ENCODE measurements around the gene CLDN12.
A peak's percentile ranks its signal among the peaks of the same experiment; 100 is the strongest.

Gene CLDN12

DNA sequence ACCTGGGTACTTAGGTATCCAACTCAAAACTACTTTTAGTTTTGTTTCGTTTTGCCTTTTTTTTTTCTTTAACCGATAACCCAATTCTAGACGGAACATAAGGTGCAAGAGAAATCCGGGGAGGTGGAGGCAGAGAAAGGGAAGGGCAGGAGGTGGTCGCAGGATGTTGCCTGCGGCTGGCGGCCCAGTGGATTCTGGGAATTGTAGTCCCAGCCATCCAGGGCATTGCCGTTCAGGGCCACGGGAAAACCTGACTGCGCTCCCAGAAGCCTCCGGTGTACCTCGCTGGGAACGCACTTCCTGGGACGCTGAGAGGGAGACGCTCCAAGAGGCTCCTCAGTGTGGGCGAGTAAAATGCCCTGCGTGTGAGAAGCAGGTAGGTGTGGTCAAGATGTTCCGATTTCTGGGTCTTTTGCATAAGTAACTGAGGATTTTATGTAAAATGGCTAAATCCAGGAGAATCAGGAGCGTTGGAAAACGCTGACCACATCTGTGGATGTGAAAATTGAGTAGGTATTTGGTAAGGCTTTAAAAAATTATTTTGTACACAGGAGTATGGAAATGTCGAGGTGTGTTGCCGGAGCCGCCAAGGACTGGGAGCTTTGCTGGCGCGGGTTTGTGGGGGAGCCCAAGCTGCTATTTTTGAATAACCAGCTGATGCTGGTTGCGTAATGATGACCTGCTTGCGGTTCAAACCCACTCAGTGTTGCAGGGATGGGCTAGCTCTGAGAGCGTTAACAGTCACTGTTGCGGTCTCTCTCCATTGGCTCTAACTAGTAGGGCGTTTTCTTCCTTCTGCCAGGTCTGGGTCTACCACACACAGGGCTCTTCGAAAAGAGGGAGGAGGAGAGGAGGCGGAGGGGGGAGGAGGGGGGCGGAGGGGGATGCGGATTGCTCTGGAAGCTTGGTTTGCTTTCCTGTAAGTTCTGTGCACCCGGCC, at the start of gene CLDN12:
CLDN12 (plus strand) TSS at position 288 of the 940 bp plus-strand sequence. CDS start 9,216 bp downstream, outside the sequence.
- peak; percentile 82 for DNase-seq

DNA sequence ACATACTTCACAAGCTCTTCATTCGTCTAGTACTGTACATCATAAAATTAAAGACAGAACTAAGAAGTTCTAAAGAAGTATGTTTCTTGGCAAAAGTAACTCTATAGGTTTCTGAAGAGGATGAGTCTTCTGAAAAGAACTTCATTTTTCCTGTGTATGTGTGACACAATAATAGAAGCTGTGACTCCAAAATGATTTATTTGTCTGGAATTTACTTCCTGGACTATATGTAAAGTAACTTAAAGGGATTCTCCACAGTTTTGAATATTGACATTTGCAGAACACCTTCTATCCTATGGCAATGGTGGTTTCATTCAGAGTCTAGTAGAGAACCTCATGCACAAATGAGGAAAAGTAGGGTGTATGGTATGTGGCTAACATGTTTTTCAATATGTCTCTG, 19.8 kb upstream of the CLDN12 start:
- DNase-seq = no peak

DNA sequence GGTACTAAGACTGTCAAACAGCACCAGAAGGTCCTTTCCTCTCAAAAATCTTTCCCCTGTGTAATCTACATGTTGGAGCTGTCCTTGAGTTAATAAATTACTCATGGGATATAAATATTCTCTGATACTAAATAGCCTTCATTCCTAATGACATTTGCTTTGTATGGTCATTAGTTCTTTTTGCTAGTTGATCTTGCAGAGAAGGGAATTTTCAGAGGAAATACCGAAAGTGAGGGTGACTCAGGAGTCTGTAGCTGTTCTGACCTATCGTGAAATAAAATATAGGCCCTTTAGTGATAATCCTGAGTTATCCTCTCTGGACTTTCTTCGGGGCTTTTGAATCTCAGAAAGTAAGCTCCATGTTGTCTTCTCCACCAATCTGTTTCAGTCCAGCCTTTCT, 19.4 kb upstream of the CLDN12 start:
- no peak for DNase-seq

DNA sequence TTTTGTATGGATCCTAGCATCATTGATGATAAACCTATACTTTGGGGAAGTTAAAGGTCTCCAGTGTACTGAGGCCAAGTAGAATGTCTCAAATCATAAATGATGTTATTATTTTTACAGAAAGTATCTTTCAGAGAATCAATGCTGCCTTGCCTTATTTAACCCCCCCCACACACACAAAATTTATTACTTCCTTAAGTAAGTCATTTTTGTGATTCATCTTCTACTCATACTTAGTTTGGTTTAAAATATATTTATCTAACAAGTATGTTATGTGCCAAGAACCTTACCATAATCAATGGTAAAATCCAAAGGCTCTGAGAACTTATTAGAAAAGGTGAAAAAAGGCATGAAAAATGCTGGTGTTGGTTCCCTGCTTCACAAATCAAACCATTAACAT, 18.8 kb upstream of the CLDN12 start:
- DNase-seq = no peak

DNA sequence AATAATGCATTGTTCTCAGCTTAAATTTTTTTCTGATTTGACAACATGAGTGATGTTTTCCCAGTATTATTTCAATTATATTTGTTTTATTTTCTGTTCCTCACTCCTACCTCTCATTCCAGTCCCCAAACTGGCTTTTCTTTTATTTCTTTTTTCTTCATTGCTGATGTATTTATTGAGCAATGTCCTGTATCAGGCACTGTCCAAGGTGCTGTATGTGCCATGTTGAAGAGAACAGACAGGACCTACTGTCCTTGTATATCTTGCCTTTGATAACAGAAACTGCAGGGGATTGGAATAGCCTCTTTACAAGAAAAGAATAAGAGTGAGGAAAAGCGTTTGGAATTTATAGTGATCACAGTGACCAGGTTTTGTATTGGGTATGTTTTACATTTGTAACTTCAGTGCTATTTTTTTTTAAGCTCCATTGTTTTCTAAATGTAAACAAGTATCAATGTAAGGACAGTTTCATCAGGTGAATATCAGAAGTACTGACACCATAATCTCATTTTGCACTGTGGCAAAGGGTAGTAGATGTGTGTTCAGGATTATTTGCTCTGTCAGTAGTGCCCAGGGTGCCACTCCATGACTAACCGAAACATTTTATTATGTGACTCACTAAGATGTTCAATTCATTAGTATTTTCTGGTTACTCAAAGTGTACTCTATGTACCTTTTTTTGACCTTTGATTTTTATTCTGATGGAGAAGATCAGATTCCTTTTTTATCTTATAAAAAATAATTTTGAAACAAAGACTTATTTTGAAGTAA, 15.6 kb upstream of the CLDN12 start:
- DNase-seq = no peak

DNA sequence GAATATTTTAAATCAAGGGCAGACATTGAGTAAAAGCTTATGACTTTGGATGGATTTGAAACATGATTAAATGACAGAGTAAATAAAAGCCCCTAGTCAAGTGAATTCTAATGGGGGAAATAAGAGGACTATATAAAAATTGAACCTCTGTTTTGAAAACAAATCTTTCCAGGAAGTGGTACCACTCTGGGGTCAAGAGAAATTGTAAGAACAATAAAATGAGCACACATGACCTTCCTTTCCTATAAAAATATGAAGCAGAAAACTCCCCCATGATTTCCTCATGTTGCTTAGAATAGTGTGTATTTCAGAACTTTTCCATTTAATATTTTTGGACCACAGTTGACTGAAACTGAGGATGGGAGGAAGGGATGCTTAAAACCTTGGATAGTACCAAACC, 12.3 kb upstream of the CLDN12 start:
- DNase-seq = no peak

DNA sequence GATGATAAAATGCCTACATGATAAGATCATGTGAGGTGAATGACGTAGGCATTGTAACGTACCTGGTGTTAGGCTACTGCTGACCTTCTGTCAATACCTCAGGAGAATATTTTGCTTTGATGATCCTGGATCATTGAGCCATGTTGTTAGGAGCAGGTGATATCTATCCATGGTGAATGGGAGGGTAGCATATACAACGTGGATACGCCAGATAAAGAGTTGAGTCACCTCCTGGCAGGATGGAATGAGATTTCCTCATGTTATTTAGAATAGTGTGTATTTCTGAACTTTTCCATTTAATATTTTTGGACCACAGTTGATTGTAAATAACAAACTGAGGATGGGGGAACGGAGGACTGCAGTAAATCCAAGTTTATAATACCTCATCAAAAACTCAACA, 11.8 kb upstream of the CLDN12 start:
- no peak for DNase-seq

DNA sequence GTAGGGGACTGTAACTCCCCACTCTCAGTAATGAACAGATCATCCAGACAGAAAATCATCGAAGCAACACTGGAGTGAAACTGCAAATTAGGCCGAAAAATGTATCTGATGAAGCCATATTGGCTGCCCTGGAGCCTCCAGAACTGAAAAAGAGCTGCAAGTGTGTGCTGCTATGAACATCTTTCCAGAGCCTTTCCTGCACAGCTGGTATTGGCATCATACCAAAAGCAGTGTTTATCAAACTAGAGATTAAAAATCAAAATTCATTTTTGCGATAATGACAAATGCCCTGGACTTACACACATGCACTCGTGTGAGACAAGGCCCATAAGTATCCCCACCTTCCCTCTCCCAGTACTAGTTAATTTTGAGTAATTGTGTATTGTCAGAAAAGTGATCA, 6.8 kb upstream of the CLDN12 start:
- no peak for DNase-seq

DNA sequence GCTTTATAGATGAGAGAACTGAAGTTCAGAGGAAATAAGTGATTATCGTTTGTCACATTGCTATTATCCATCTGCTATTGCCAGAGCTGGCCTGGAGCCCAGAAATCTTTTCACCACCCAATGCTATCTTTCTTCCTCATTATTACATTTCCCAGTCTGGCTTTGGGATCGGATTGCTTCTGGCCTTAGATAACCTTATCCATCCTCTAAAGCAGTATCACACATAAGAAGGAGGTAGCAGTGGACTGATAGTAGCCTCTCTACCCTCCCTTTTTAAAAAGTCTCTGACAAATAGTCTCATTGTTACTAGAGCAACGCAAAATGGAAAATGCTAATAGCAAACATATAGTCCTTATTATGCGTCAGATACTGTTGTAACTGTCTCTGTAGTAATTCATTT, 1.3 kb upstream of the CLDN12 start:
- no peak for DNase-seq

DNA sequence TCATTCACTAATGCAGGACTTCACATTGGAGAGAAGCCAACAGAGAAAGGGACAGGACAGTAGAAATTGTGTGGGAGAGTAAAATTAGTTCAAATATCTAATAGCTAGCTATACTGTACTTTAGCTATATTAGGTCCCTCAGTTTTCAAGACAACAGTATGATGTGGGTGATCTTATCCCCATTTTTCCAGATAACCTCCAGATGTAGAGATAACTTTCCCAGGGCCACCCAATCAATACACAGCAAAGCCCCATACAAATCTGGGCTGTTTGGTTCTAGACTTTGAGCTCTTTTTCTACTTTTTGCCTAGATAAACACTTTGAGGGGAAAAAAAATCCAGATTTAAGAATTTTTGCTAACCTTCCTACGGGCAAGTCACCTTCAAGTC, 482 bp upstream of the CLDN12 start:
- DNase-seq = no peak

DNA sequence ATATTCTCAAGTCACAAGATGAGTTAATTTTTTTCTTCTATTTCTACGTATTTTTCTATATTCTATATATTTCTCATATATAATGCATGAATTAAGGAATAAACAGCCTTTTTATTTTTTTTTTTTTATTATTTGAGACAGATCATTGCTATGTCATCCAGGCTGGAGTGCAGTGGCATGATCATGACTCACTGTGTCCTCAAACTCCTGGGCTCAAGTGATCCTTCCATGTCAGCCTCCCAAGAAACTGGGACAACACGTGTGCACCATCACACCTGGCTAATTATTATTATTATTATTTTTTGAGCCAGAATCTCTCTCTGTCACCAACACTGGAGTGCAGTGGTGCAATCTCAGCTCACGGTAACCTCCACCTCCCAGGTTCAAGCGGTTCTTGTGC, 1.5 kb downstream of the CLDN12 start:
- no peak for DNase-seq

DNA sequence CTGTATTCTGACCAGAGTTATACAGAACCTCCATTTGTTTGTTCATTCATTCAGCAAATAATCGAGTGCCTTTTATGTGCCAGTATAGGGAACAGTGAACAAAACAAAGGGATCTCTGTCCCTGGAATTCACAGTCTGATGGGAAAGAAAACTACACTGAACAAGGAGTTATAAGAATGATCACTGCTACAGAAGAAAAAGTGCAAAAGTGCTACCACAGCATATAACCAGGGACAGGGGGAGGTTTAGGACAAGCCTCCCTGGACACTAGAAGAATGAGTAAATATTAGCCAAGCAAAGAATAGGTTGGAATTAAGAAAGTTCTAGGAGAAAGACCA, 4.2 kb downstream of the CLDN12 start:
- DNase-seq = no peak

DNA sequence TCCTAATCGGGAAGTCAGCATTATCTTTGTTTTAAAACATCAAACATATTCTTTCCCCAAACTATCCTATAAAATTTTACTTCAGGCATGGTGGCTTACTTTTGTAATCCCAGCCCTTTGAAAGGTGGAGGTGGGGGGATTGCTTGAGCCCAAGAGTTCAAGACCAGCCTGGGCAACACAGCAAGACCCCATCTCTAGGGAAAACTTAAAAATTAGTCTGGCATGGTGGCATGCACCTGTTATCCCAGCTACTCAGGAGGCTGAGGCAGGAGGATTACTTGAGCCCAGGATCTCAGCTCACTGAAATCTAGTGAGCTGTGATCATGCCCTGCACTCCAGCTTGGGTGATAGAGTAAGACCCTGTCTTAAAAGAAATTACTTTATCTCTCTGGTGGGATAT, 4.9 kb downstream of the CLDN12 start:
- no peak for DNase-seq

DNA sequence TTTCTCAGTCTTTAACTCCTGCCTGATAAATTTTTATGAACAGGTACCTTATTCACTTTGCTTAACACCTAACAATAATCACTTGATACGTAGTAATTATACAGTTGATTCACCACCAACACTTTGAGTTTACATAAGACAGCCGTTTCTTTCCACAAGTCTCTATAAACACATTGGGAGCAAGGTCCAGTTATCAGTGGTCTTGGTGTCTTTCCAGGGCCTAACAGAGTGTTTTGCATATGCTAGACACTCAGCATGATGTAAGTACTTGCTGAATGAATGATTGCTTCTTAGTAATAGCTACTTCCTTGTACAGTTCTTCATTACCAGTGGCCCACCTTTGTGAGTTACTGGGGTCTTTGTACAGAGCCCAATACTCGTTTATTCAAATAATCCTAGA, 6.4 kb downstream of the CLDN12 start:
- no peak for DNase-seq

DNA sequence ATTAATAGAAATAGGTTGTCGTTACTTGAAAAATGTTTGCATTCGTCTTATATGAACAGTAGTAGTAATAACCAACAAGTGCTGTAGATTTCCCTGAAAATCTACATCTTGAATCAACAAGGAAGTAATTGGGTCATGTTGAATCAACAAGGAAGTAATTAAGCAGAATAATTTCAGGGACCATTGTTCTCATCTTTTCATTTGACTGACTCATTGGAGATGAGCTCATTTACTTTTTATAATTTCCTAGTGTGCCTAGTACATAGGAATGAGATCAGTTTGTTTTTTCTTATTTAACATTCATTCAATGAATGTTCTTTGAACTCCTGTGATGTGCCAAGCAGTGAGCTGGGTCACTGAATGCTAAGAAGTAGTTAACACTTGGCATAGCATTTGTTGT, 8.2 kb downstream of the CLDN12 start:
- DNase-seq = no peak

DNA sequence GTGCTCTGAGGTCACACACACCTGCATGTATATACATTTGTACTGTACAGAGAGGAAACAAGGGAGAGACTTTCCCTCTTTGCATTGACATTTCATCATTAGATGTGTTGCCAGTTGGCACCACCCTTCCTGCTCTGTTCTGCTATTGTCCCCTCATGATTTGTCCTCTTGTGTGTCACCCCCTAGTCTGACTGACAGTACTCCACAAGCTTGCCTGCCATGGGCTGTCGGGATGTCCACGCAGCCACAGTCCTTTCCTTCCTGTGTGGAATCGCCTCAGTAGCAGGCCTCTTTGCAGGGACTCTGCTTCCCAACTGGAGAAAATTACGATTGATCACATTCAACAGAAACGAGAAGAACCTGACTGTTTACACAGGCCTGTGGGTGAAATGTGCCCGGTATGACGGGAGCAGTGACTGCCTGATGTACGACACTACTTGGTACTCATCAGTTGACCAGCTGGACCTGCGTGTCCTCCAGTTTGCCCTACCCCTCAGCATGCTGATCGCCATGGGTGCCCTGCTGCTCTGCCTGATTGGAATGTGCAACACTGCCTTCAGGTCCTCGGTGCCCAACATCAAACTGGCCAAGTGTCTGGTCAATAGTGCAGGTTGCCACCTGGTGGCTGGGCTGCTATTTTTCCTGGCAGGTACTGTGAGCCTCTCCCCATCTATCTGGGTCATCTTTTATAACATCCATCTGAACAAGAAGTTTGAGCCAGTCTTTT, 9.4 kb downstream of the CLDN12 start:
- no peak for DNase-seq

DNA sequence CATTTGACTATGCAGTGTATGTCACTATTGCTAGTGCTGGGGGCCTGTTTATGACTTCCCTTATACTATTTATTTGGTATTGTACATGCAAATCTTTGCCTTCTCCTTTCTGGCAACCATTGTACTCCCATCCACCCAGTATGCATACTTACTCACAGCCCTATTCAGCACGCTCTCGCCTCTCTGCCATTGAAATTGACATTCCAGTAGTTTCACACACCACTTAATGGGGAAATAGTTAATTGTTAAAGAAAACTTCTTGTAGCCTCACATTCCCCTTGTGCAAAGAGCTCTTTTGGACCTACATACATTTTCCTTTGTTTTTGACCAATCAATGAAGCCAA, 9.9 kb downstream of the CLDN12 start:
- no peak for DNase-seq

DNA sequence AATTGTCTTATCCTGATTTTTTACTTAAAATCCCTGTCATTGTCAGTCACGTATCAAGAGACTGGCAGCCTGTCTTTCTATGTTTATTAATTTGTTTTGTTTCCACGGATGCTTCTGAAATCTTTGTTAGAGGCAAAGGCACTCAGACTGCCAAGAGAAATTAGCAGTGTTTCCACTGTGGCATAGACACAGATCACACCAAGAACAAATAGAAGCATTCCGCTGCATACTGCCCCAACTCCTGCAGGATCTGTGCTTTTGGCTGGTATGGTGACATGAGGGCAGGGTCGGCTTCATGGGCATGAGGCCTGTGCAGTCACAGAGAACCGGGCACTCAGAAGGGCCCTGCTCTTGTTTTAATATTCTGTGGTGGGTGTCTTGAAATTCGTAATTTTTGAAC, 18.4 kb downstream of the CLDN12 start:
- DNase-seq = no peak

DNA sequence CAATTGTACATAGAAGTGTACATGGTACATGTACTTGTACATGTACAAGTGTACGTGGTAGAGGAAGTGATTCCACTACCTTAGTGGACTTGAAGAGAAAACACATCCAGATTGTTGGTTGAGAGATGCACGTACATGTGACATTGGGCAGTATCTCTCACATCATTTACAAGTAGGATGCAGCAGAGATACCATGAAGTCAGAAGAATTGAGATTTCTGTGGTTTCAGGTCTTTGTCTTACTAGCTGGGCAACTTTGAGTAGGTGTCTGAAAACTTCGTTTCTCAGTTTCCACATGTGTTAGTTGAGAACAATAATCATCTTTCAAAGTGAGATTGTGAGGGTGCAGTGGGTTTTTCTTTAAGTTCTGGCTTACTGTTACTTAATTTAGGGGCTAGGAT, 21.5 kb downstream of the CLDN12 start:
- no peak for DNase-seq

DNA sequence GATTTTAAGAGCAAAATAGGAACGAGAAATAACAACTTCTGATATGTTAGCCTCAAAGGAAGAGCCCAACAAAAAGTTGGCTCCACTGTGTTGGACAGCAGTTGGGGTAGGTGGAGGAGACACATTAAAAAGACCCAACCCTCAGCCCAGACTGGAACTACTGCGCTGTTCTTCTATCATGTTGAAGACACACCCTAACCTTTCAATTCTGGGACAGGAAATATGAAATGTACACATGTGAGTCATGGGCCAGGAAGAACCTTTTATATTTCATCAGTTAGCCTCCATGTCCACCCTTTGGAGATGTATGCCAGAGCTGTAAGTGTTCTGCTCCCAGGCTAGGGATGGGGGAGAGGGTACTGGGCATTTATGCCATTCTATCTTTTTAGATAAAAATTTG, 22.1 kb downstream of the CLDN12 start:
- DNase-seq = no peak

DNA sequence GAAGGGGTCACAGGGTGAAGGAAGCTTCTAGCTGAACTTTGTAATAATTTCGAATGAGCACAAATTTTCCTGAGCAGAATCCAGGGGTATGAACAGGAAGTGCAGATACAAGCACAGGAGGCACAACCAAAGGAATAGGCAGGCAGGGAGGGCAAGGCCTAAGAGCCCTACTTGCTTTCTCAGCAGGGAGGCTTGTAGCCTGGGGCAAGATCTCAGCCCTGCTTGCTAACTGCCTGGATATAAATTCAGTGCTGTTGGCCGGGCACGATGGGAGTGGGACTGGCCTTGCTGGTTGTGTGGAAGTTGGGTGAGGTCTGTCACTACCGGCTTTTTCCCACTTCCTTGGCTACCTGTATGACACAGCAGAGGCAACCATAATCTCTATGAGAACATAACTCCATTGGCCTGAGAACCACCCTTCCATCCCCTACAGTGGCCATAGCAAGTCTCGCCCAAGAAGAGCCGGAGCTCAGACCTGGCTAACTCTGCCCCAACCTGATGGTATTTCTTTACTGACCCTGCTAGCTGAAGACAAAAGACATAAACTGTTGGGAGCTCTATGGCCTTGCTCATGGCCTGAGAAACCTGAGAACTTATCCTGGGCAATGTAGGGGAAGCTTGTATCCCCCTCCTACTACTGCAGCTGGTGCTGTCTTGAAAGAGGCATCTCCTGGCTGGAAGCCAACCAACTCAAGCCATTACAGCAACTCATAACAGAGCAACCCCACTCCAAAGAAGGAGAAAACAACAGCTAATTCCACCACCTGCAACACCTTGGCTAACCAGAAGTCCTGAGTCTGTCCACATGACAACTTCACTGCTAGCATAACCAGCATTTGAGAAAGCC, 27.6 kb downstream of the CLDN12 start:
- DNase-seq = no peak

DNA sequence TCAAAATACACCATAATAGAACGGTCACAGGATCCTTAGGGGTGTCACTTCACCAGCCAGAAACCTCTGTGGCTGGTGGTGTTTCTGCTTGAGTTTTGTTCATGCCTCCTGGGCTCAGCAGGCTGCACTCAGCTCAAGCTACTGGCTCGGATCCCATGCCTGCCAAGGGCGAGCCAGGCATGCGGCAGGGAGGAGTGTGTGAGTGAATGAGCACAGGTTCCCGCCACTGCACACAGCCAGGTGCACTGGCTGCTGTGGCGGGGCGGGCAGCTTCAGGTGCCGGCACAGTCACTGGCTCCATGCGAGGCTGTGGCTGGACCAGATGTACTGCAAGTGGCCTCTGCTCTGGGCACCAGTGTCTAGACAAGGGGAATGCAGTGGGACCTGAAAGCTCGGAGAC, 29.5 kb downstream of the CLDN12 start:
- no peak for DNase-seq

DNA sequence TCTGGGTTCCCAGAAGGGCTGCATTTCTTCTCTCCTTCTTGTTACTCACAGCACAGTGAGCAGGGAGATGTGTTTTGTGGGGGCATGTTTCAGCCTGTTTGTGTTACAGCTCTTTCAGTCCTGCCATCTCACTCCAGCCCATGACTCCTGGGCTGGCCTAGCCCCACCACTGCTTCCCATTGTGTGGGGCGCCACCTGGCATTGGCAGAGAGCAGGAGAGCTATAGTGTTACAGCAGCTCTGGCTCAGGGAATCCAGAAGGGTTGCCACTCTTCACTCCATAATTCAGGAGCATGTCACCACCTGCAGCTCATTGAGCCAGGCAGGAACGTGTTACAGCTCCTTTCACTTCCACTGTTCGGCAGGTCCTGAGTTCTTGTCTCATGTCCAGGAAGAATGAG, 30.0 kb downstream of the CLDN12 start:
- DNase-seq = no peak
